Panc1 (cell line): ENCODE measurements around the gene SLC39A8. TPM values are rescaled to one million over a fixed set of nuclear protein-coding genes. Genes with fewer than 3 reads are reported as not detected.

Experiments used
- ATAC-seq: fragments of 200-7000 bp; cut with Tn5 transposase; 2 replicates; pipeline ENCODE4 v1.9.1; 2020; ENCODE audit warnings: mild to moderate bottlenecking, moderate library complexity
- Bru-seq: library from RNA; stranded (reverse); fragments of 400-500 nt; gene quantifications from one replicate; lab custom pipeline; 2021; lab: Mats Ljungman, UMichigan
- BruChase-seq, 2 experiments: library from RNA; stranded (reverse); fragments of 400-500 nt; gene quantifications; one replicate each; lab custom pipeline; 2021; lab: Mats Ljungman, UMichigan
- BruUV-seq: library from RNA; stranded (reverse); fragments of 400-500 nt; replicated peaks from 2 replicates; lab custom pipeline; 2021; lab: Mats Ljungman, UMichigan
- CTCF ChIA-PET: fragments of 300-600 bp; sonication (Branson Sonifier 250); formaldehyde crosslinking; loops from one replicate; lab custom pipeline; 2022; ENCODE audit warnings: antibody characterized with exemption; lab: Charles Lee
- POLR2A ChIA-PET: fragments of 300-600 bp; sonication (Branson Sonifier 250); formaldehyde crosslinking; loops from one replicate; lab custom pipeline; 2022; ENCODE audit warnings: antibody characterized with exemption; lab: Charles Lee
- DNase-seq: peaks from one replicate; pipeline ENCODE4 v3.0.0-alpha.2; 2010; ENCODE audit warnings: low read depth, low spot score
- H3K27ac ChIP-seq: 2 replicates; pipeline ENCODE4 v1.5.1; 2011; ENCODE audit warnings: mild to moderate bottlenecking, low read length, inconsistent platforms
- H3K27me3 ChIP-seq: fragments of 200-500 bp; sonication (Bioruptor generic); 2 replicates; pipeline ENCODE4 v1.6.0; 2014; ENCODE audit warnings: low read length, inconsistent platforms; ENCODE audit not compliant: control insufficient read depth, insufficient read depth
- H3K36me3 ChIP-seq: fragments of 200-500 bp; sonication (Bioruptor generic); 2 replicates; pipeline ENCODE4 v1.5.1; 2014; ENCODE audit warnings: inconsistent platforms, mild to moderate bottlenecking, low read length, moderate library complexity; ENCODE audit not compliant: control insufficient read depth, insufficient read depth
- H3K4me1 ChIP-seq: 2 replicates; pipeline ENCODE4 v1.5.1; 2011; ENCODE audit warnings: inconsistent platforms, mild to moderate bottlenecking, low read length, moderate library complexity; ENCODE audit not compliant: control insufficient read depth, insufficient read depth
- H3K4me3 ChIP-seq, 2 experiments: 2 replicates each; pipeline ENCODE4 v1.5.1; 2011 to 2012; ENCODE audit warnings: low read depth in 2 of 2, low read length in 2 of 2, mild to moderate bottlenecking in 2 of 2, inconsistent platforms in 1 of 2, moderate library complexity in 1 of 2
- H3K9me3 ChIP-seq: fragments of 200-500 bp; sonication (Bioruptor generic); 2 replicates; pipeline ENCODE4 v1.5.1; 2014; ENCODE audit warnings: low read depth, mild to moderate bottlenecking, inconsistent platforms, low read length, moderate library complexity; ENCODE audit not compliant: control insufficient read depth, insufficient read depth
- CTCF ChIP-seq: fragments of 450-650 bp; IDR thresholded peaks from 2 replicates; pipeline ENCODE4 v1.5.1; 2017; ENCODE audit warnings: mild to moderate bottlenecking
- POLR2AphosphoS5 ChIP-seq: IDR thresholded peaks from 2 replicates; pipeline ENCODE4 v1.6.1; 2012; ENCODE audit warnings: mild to moderate bottlenecking, low read depth, low read length, moderate library complexity
- REST ChIP-seq, 2 experiments: IDR thresholded peaks; 2 replicates each; pipeline ENCODE4 v1.6.1; 2011 to 2012; ENCODE audit warnings: low read depth in 2 of 2, control low read depth in 1 of 2, low read length in 1 of 2, mild to moderate bottlenecking in 1 of 2, moderate library complexity in 1 of 2; ENCODE audit not compliant: insufficient read depth in 1 of 2
- SIN3A ChIP-seq: IDR thresholded peaks from 2 replicates; pipeline ENCODE4 v1.6.1; 2012; ENCODE audit warnings: low read depth, mild to moderate bottlenecking, low read length, moderate library complexity, borderline replicate concordance; ENCODE audit not compliant: insufficient read depth
- TCF7L2 ChIP-seq: IDR thresholded peaks from 2 replicates; pipeline ENCODE4 v1.6.1; 2011; ENCODE audit warnings: mild to moderate bottlenecking, low read depth, low read length, inconsistent platforms
- in situ Hi-C: cut with HindIII; loops from 2 replicates; pipeline ENCODE4 v1.10.0; 2016; ENCODE audit warnings: low sequenced_read_pairs, low pct_unique_long_range_greater_than_20kb
- intact Hi-C: fragments of 100-400 bp; cut with micrococcal nuclease; formaldehyde crosslinking; loops from one replicate; pipeline ENCODE4 v1.10.0; 2022; ENCODE audit not compliant: unreplicated experiment
- long read RNA-seq: library from polyadenylated mRNA; unstranded; transcript quantifications from one replicate; pipeline ENCODE4 v2.0.0, GENCODE V29; 2021; ENCODE audit not compliant: unreplicated experiment
- polyA plus RNA-seq: library from polyadenylated mRNA; unstranded; fragments of >200 nt; gene quantifications from one replicate; pipeline ENCODE4 v1.2.1, GENCODE V29; 2012; ENCODE audit warnings: missing spikeins; ENCODE audit not compliant: insufficient read length
- total RNA-seq: library from RNA; stranded (reverse); gene quantifications from one replicate; pipeline ENCODE4 v1.2.1, GENCODE V29; 2021; ENCODE audit not compliant: unreplicated experiment

Gene SLC39A8
- total RNA-seq: 1.4 TPM
- 0.56 TPM for polyA plus RNA-seq
- percentile 23 among the genes with signal in this experiment for Bru-seq, nascent RNA
- BruChase-seq, experiment 1, labeled RNA remaining after a 2-hour chase: percentile 20 among the genes with signal in this experiment
- percentile 25 among the genes with signal in this experiment for BruChase-seq, experiment 2, labeled RNA remaining after a 6-hour chase
- long read RNA-seq, partial matches to known transcripts: 0 of 3 reads
- long read RNA-seq, other reads (novel, unspliced or antisense): 0 of 3 reads

- CTCF ChIA-PET: interaction anchor here (1.0 kb wide), 1 partner anchor 86 kb away, joined by 5 read pairs; no protein-coding TSS in a partner anchor
- peak within 1 kb of the TSS; percentile 59 to 77 for H3K4me3 ChIP-seq
- H3K36me3 ChIP-seq: no peaks in the 10 kb centered on the region
- POLR2A ChIA-PET: no interaction called here
- in situ Hi-C loops (no loop called here), intact Hi-C loops (no loop called here)
- H3K4me1 ChIP-seq: peaks cover 5% of the 10 kb centered on the region; the same call in 1 of the 2 replicates
- TF ChIP-seq TCF7L2 (no peak), CTCF (peak; percentile 74)
- no peak within 1 kb of the TSS for H3K27ac ChIP-seq
- H3K27me3 ChIP-seq: peaks cover 17% of the 10 kb centered on the region
- DNase-seq (peak; percentile 18), ATAC-seq (peak; percentile 95)
- H3K9me3 ChIP-seq: no peaks in the 10 kb centered on the region
- BruUV-seq: no TSS peak
These were observed at the start of gene SLC39A8 for GRCh38 chr4:102344954-102345794. Gene SLC39A8, minus strand, starts transcription at chr4:102345482. Its CDS starts 820 bp downstream, at chr4:102344662.

- CTCF ChIA-PET: no interaction called here
These were observed 46.9 kb upstream of the SLC39A8 start for GRCh38 chr4:102392033-102392744.

More at GRCh38 chr4:102392033-102392744, 46.9 kb upstream of the SLC39A8 start:
- Histone ChIP-seq H3K4me3 (no peak overlapping the region), H3K27me3 (no peaks in the 10 kb centered on the region), H3K27ac (no peak overlapping the region), H3K9me3 (no peaks in the 10 kb centered on the region), H3K36me3 (no peaks in the 10 kb centered on the region), H3K4me1 (no peaks in the 10 kb centered on the region)
- in situ Hi-C loops: no loop called here
- TF ChIP-seq POLR2AphosphoS5: no peak
- no peak for TF ChIP-seq CTCF
- no peak for TF ChIP-seq TCF7L2
- TF ChIP-seq REST (IDR thresholded peaks at IDR 0.05; ENCODE audit: insufficient read depth in 1 of 2, low read depth in 2 of 2, low read length in 1 of 2): no peak
- no peak for TF ChIP-seq SIN3A
- no peak for ATAC-seq
- BruUV-seq: no TSS peak
- POLR2A ChIA-PET: no interaction called here
- intact Hi-C loops: no loop called here
- no peak for DNase-seq
